KMS-11 (cell line): ENCODE measurements around the gene FBXL4.

Source experiments
- H2AFZ ChIP-seq: fragments of 200-600 bp; sonication (generic); 2 replicates; pipeline ENCODE4 v1.6.1; 2016; ENCODE audit warnings: antibody characterized with exemption, mixed run types, low read depth
- H3K27ac ChIP-seq: fragments of 200-600 bp; sonication (generic); 2 replicates; pipeline ENCODE4 v1.6.1; 2016; ENCODE audit warnings: mild to moderate bottlenecking, mixed run types
- H3K27me3 ChIP-seq: fragments of 200-600 bp; sonication (generic); 2 replicates; pipeline ENCODE4 v1.6.1; 2017; ENCODE audit warnings: mild to moderate bottlenecking, low read depth, mixed run types, moderate library complexity; ENCODE audit not compliant: insufficient read depth
- H3K36me3 ChIP-seq: fragments of 200-600 bp; sonication (generic); 2 replicates; pipeline ENCODE4 v1.6.1; 2017; ENCODE audit warnings: mild to moderate bottlenecking, mixed run types; ENCODE audit not compliant: insufficient read depth
- H3K4me1 ChIP-seq: fragments of 200-600 bp; sonication (generic); 2 replicates; pipeline ENCODE4 v1.6.1; 2016; ENCODE audit warnings: mild to moderate bottlenecking, low read depth, mixed run types; ENCODE audit not compliant: poor library complexity, severe bottlenecking
- H3K4me2 ChIP-seq: fragments of 200-600 bp; sonication (generic); 2 replicates; pipeline ENCODE4 v1.7.0; 2016; ENCODE audit warnings: mild to moderate bottlenecking, mixed run types
- H3K4me3 ChIP-seq: fragments of 200-600 bp; sonication (generic); IDR thresholded peaks from 2 replicates; pipeline ENCODE4 v1.6.1; 2017; ENCODE audit warnings: low read depth, low read length, mixed read lengths; ENCODE audit not compliant: insufficient read depth
- H3K79me2 ChIP-seq: fragments of 200-600 bp; sonication (generic); 2 replicates; pipeline ENCODE4 v1.6.1; 2016; ENCODE audit warnings: low read depth, mixed run types; ENCODE audit not compliant: insufficient read depth
- H3K9ac ChIP-seq: fragments of 200-600 bp; sonication (generic); 2 replicates; pipeline ENCODE4 v1.6.1; 2016; ENCODE audit warnings: mild to moderate bottlenecking, mixed run types
- H4K20me1 ChIP-seq: fragments of 200-600 bp; sonication (generic); 2 replicates; pipeline ENCODE4 v1.6.1; 2016; ENCODE audit warnings: mild to moderate bottlenecking, mixed run types; ENCODE audit not compliant: insufficient read depth
- CTCF ChIP-seq: fragments of 200-600 bp; sonication (generic); conservative IDR thresholded peaks from 2 replicates; pipeline ENCODE4 v1.6.1; 2017; ENCODE audit warnings: low read depth, mild to moderate bottlenecking, antibody characterized with exemption, low read length, moderate library complexity, mixed read lengths

The FBXL4 gene

GRCh38 chr6:98944168-98944567, 3.6 kb downstream of the FBXL4 start:
- Histone ChIP-seq H3K79me2 (peaks cover 51% of the 10 kb centered on the region), H2AFZ (no peak overlapping the region), H3K4me2 (no peak overlapping the region), H3K36me3 (no peaks in the 10 kb centered on the region), H3K27me3 (no peaks in the 10 kb centered on the region), H3K27ac (no peak overlapping the region), H3K4me3 (no peak overlapping the region), H3K4me1 (peaks cover 24% of the 10 kb centered on the region), H4K20me1 (no peaks in the 10 kb centered on the region), H3K9ac (no peak overlapping the region)
- TF ChIP-seq CTCF: no peak

GRCh38 chr6:98942263-98942803, 5.4 kb downstream of the FBXL4 start:
- no peak overlapping the region for H3K4me3 ChIP-seq
- H4K20me1 ChIP-seq: no peaks in the 10 kb centered on the region
- H3K9ac ChIP-seq: no peak overlapping the region
- H3K4me1 ChIP-seq: peaks cover 24% of the 10 kb centered on the region
- H3K27me3 ChIP-seq: no peaks in the 10 kb centered on the region
- H3K36me3 ChIP-seq: no peaks in the 10 kb centered on the region
- H2AFZ ChIP-seq: no peak overlapping the region
- TF ChIP-seq CTCF: no peak
- peaks cover 51% of the 10 kb centered on the region for H3K79me2 ChIP-seq
- H3K27ac ChIP-seq: no peak overlapping the region
- H3K4me2 ChIP-seq: no peak overlapping the region

- Histone ChIP-seq H3K4me2 (no peak overlapping the region), H3K27ac (no peak overlapping the region), H4K20me1 (no peaks in the 10 kb centered on the region), H3K79me2 (peaks cover 48% of the 10 kb centered on the region), H3K4me1 (peaks cover 20% of the 10 kb centered on the region), H3K27me3 (no peaks in the 10 kb centered on the region), H3K9ac (no peak overlapping the region), H3K4me3 (no peak overlapping the region), H2AFZ (no peak overlapping the region), H3K36me3 (no peaks in the 10 kb centered on the region)
- no peak for TF ChIP-seq CTCF
Measured at GRCh38 chr6:98941319-98941718, 6.4 kb downstream of the FBXL4 start.

- H3K9ac ChIP-seq: no peak overlapping the region
- no peak overlapping the region for H3K4me3 ChIP-seq
- no peak overlapping the region for H2AFZ ChIP-seq
- H3K36me3 ChIP-seq: no peaks in the 10 kb centered on the region
- peaks cover 5% of the 10 kb centered on the region for H3K4me1 ChIP-seq
- H4K20me1 ChIP-seq: no peaks in the 10 kb centered on the region
- H3K27ac ChIP-seq: no peak overlapping the region
- H3K79me2 ChIP-seq: peaks cover 11% of the 10 kb centered on the region; the same call in 1 of the 2 replicates
- H3K4me2 ChIP-seq: no peak overlapping the region
- no peak for TF ChIP-seq CTCF
- no peaks in the 10 kb centered on the region for H3K27me3 ChIP-seq
Measured at GRCh38 chr6:98937351-98937750, 10.4 kb downstream of the FBXL4 start.
